ENCODE data around the gene DGKB. TPM values are rescaled to one million over a fixed set of nuclear protein-coding genes. Genes with fewer than 3 reads are reported as not detected.

Gene DGKB
- total RNA-seq, 1 donor from 2014 or later: not detected

- intact Hi-C loops (cut with DNase I): no loop called here
- H3K27me3 ChIP-seq: no peaks in the 10 kb centered on the region
- no peak overlapping the region for H3K27ac ChIP-seq
- H3K4me1 ChIP-seq: no peaks in the 10 kb centered on the region
- TF ChIP-seq CTCF (IDR thresholded peaks at IDR 0.05): no peak
- DNase-seq (ENCODE audit: low spot score in 2 of 2): no peak
- H3K9me3 ChIP-seq: no peaks in the 10 kb centered on the region
- no peak overlapping the region for H3K4me3 ChIP-seq
- no peaks in the 10 kb centered on the region for H3K36me3 ChIP-seq
Measured at GRCh38 chr7:14760730-14761478, 141.6 kb downstream of the DGKB start.

- H3K4me3 ChIP-seq: no peak overlapping the region
- H3K9me3 ChIP-seq: no peaks in the 10 kb centered on the region
- TF ChIP-seq CTCF (IDR thresholded peaks at IDR 0.05): no peak
- no peaks in the 10 kb centered on the region for H3K36me3 ChIP-seq
- intact Hi-C loops (cut with DNase I): no loop called here
- no peak overlapping the region for H3K27ac ChIP-seq
- no peak for DNase-seq (ENCODE audit: low spot score in 2 of 2)
- no peaks in the 10 kb centered on the region for H3K4me1 ChIP-seq
- no peaks in the 10 kb centered on the region for H3K27me3 ChIP-seq
Measured at GRCh38 chr7:14759785-14760184, 142.8 kb downstream of the DGKB start.

GRCh38 chr7:14754631-14755030 lies 147.9 kb downstream of the DGKB start:
- H3K27me3 ChIP-seq: no peaks in the 10 kb centered on the region
- no peak for TF ChIP-seq CTCF (IDR thresholded peaks at IDR 0.05)

GRCh38 chr7:14752301-14752700 lies 150.2 kb downstream of the DGKB start:
- H3K9me3 ChIP-seq: no peaks in the 10 kb centered on the region
- no peak for TF ChIP-seq CTCF (IDR thresholded peaks at IDR 0.05)
- no peak overlapping the region for H3K4me3 ChIP-seq
- no peaks in the 10 kb centered on the region for H3K27me3 ChIP-seq
- no peaks in the 10 kb centered on the region for H3K4me1 ChIP-seq
- no peaks in the 10 kb centered on the region for H3K36me3 ChIP-seq
- intact Hi-C loops (cut with DNase I): no loop called here
- no peak for DNase-seq (ENCODE audit: low spot score in 2 of 2)
- no peak overlapping the region for H3K27ac ChIP-seq

More at GRCh38 chr7:14754631-14755030, 147.9 kb downstream of the DGKB start:
- intact Hi-C loops (cut with DNase I): no loop called here
- no peak overlapping the region for H3K27ac ChIP-seq
- no peaks in the 10 kb centered on the region for H3K4me1 ChIP-seq
- DNase-seq (ENCODE audit: low spot score in 2 of 2): no peak
- no peak overlapping the region for H3K4me3 ChIP-seq
- no peaks in the 10 kb centered on the region for H3K36me3 ChIP-seq
- no peaks in the 10 kb centered on the region for H3K9me3 ChIP-seq

- no peak for TF ChIP-seq CTCF (IDR thresholded peaks at IDR 0.05)
- intact Hi-C loops (cut with DNase I): no loop called here
- Histone ChIP-seq H3K27me3 (no peaks in the 10 kb centered on the region), H3K36me3 (no peaks in the 10 kb centered on the region), H3K4me1 (no peaks in the 10 kb centered on the region), H3K9me3 (no peaks in the 10 kb centered on the region), H3K4me3 (no peak overlapping the region), H3K27ac (no peak overlapping the region)
- no peak for DNase-seq (ENCODE audit: low spot score in 2 of 2)
Measured at GRCh38 chr7:14751461-14751860, 151.1 kb downstream of the DGKB start.

All from ascending aorta (tissue), 2 donors.